Left lung (tissue), 10 donors: ENCODE results near the gene PLA2G6. TPM values are rescaled to one million over a fixed set of nuclear protein-coding genes. Genes with fewer than 3 reads are reported as not detected.
A peak's percentile ranks its signal among the peaks of the same experiment; 100 is the strongest.

Experiments used
- ATAC-seq: fragments of 200-7000 bp; cut with Tn5 transposase; one replicate; pipeline ENCODE4 v1.9.1; 2020; ENCODE audit warnings: moderate library complexity
- DNase-seq, 4 donors: peaks; one replicate each; pipeline ENCODE4 v3.0.0-alpha.2; 2013 to 2020
- H3K27ac ChIP-seq, 2 donors: fragments of 200-600 bp; sonication (generic) in 1 of 2; one replicate each; pipeline versions ENCODE4 v1.5.0 to v1.8.0; 2020 to 2021
- H3K27me3 ChIP-seq, 2 donors: fragments of 200-600 bp; sonication (generic) in 1 of 2; one replicate each; pipeline versions ENCODE4 v1.5.0 to v1.8.0; 2020 to 2021
- H3K36me3 ChIP-seq, 2 donors: fragments of 200-600 bp; sonication (generic) in 1 of 2; one replicate each; pipeline versions ENCODE4 v1.5.0 to v1.8.0; 2020 to 2021
- H3K4me1 ChIP-seq, 2 donors: fragments of 200-600 bp; one replicate each; pipeline ENCODE4 v1.8.0; 2021
- H3K4me3 ChIP-seq, 2 donors: fragments of 200-600 bp; sonication (generic) in 1 of 2; one replicate each; pipeline versions ENCODE4 v1.5.0 to v1.8.0; 2020 to 2021; ENCODE audit warnings: mild to moderate bottlenecking in 1 of 2
- H3K9me3 ChIP-seq, 2 donors: fragments of 200-600 bp; sonication (generic) in 1 of 2; one replicate each; pipeline versions ENCODE4 v1.5.0 to v1.8.0; 2020 to 2021
- intact Hi-C, 2 donors: fragments of 100-400 bp; cut with DNase I; formaldehyde crosslinking; loops; one replicate each; pipeline versions ENCODE4 v1.11.2 to v1.14.2; 2022
- polyA plus RNA-seq, 6 donors: library from polyadenylated mRNA; unstranded; fragments of 120-200 nt; gene quantifications; one replicate each; pipeline ENCODE4 v1.2.1, GENCODE V29; 2013; ENCODE audit not compliant: insufficient read length in 6 of 6
- total RNA-seq, 2 donors: library from RNA; stranded (reverse); fragmentation: NEBNext Ultra II Directional; extraction: Animal tissue kit (Norgen Biotek cat#: 25700); gene quantifications; one replicate each; pipeline ENCODE4 v1.2.1, GENCODE V29; 2021
- TF ChIP-seq, protein P1 (sequence below), 2 donors: fragments of 200-600 bp; sonication (generic) in 1 of 2; IDR thresholded peaks; one replicate each; pipeline versions ENCODE4 v1.5.0 to v1.8.0; 2021; ENCODE audit warnings: antibody characterized with exemption in 2 of 2
- donor health status: DM: no; HTN: yes; CAD: no.
- donor health status: DM: no; HTN: no; CAD: no.

Gene PLA2G6
- total and polyA plus RNA-seq, 8 donors: 29.8 to 44.1 (median 35.7) TPM

GRCh38 chr22:38137876-38138687 is 43.5 kb downstream of the PLA2G6 start:
- Histone ChIP-seq H3K9me3 (no peaks in the 10 kb centered on the region), H3K36me3 (peaks cover 0 to 24% of the 10 kb centered on the region in 2 donors), H3K27ac (no peak overlapping the region), H3K4me1 (no peaks in the 10 kb centered on the region), H3K27me3 (no peaks in the 10 kb centered on the region), H3K4me3 (no peak overlapping the region)
- DNase-seq (no peak), ATAC-seq (no peak)
- intact Hi-C loops: no loop called here
- TF ChIP-seq, protein P1, sequence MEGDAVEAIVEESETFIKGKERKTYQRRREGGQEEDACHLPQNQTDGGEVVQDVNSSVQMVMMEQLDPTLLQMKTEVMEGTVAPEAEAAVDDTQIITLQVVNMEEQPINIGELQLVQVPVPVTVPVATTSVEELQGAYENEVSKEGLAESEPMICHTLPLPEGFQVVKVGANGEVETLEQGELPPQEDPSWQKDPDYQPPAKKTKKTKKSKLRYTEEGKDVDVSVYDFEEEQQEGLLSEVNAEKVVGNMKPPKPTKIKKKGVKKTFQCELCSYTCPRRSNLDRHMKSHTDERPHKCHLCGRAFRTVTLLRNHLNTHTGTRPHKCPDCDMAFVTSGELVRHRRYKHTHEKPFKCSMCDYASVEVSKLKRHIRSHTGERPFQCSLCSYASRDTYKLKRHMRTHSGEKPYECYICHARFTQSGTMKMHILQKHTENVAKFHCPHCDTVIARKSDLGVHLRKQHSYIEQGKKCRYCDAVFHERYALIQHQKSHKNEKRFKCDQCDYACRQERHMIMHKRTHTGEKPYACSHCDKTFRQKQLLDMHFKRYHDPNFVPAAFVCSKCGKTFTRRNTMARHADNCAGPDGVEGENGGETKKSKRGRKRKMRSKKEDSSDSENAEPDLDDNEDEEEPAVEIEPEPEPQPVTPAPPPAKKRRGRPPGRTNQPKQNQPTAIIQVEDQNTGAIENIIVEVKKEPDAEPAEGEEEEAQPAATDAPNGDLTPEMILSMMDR (IDR thresholded peaks at IDR 0.05): no peak

DNA sequence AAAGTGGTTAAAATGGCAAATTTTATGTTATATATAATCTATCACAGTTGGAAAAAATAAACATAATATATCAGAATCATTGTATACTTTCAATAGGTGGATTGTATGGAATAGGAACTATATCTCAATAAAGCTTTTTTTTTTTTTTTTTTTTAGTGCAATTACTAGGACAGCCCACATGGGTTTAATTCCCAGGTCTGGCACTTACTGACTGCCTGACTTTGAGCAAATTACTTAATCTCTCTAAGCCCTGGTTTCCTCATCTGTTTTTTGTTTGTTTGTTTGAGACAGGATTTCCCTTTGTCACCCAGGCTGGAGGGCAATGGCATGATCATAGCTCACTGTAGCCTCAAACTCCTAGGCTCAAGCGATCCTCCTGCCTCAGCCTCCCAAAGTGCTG is 45.0 kb downstream of the PLA2G6 start:
- DNase-seq (no peak), ATAC-seq (no peak)
- Histone ChIP-seq H3K4me3 (no peak overlapping the region), H3K27me3 (no peaks in the 10 kb centered on the region), H3K27ac (no peak overlapping the region), H3K4me1 (no peaks in the 10 kb centered on the region), H3K36me3 (peaks cover 0 to 39% of the 10 kb centered on the region in 2 donors), H3K9me3 (no peaks in the 10 kb centered on the region)
- intact Hi-C loops: no loop called here
- TF ChIP-seq, protein P1 (IDR thresholded peaks at IDR 0.05): no peak

GRCh38 chr22:38135133-38135706 is 46.4 kb downstream of the PLA2G6 start:
- H3K4me3 ChIP-seq: no peak overlapping the region
- peaks cover 0 to 42% of the 10 kb centered on the region in 2 donors for H3K36me3 ChIP-seq
- no peaks in the 10 kb centered on the region for H3K9me3 ChIP-seq
- no peak for DNase-seq
- TF ChIP-seq, protein P1 (IDR thresholded peaks at IDR 0.05): no peak
- no peaks in the 10 kb centered on the region for H3K27me3 ChIP-seq
- intact Hi-C loops: no loop called here
- H3K4me1 ChIP-seq: no peaks in the 10 kb centered on the region
- peak; percentile 25 for ATAC-seq
- no peak overlapping the region for H3K27ac ChIP-seq

DNA sequence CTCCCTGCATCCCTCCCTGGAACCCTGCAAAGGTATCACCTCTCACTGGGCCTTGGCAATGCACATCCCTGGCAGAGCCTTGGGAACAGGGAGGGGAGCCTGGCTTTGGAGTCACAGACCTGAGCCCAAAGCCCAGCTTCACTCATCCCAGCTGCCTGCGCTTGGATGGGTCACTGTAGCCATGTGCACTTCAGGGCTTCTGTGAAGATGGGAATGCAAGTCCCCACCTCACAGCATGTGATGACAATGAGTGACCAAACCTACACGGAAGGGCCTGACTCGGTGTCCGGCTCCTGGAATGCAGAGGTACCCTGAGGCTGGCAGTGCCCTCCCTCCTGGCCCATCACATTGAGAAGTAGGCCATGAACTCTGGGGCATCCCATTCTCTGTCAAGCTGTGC is 48.3 kb downstream of the PLA2G6 start:
- Histone ChIP-seq H3K4me1 (no peaks in the 10 kb centered on the region), H3K36me3 (peaks cover 0 to 51% of the 10 kb centered on the region in 2 donors), H3K9me3 (no peaks in the 10 kb centered on the region), H3K27ac (no peak overlapping the region), H3K27me3 (no peaks in the 10 kb centered on the region), H3K4me3 (no peak overlapping the region)
- intact Hi-C loops: no loop called here
- TF ChIP-seq, protein P1 (IDR thresholded peaks at IDR 0.05): no peak
- ATAC-seq (no peak), DNase-seq (no peak)

DNA sequence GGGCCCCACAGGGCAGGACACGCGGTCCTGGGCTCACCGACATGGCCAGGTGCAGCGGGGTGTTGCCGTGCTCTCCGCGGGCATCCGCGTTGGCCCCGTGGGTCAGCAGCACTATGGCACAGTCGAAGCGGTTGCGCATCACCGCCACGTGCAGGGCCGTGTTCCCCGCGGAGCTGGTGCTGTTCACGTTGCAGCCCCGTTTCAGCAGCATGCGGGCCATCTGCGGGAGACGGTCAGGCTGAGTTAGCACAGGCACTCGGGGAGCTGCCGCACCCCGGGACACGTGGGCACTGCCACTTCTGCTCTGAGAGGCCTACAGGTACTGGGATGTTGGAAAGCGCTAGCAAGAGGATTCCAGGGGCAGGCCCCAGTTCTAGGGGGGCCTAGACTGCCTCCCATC is 48.8 kb downstream of the PLA2G6 start:
- Histone ChIP-seq H3K4me1 (no peaks in the 10 kb centered on the region), H3K4me3 (no peak overlapping the region), H3K9me3 (no peaks in the 10 kb centered on the region), H3K27me3 (no peaks in the 10 kb centered on the region), H3K27ac (no peak overlapping the region), H3K36me3 (peaks cover 0 to 48% of the 10 kb centered on the region in 2 donors)
- intact Hi-C loops: no loop called here
- TF ChIP-seq, protein P1 (IDR thresholded peaks at IDR 0.05): no peak
- DNase-seq (no peak), ATAC-seq (no peak)
